PC-3 (cell line): ENCODE data around the gene SPG7. TPM values are rescaled to one million over a fixed set of nuclear protein-coding genes. Genes with fewer than 3 reads are reported as not detected.

Experiments
- ATAC-seq: fragments of 200-7000 bp; cut with Tn5 transposase; 2 replicates; pipeline ENCODE4 v1.9.1; 2020; ENCODE audit warnings: mild to moderate bottlenecking, moderate library complexity
- BruUV-seq: library from RNA; stranded (reverse); fragments of 400-500 nt; replicated peaks from 2 replicates; lab custom pipeline; 2021; lab: Mats Ljungman, UMichigan
- CTCF ChIA-PET: fragments of 300-600 bp; sonication (Branson Sonifier 250); formaldehyde crosslinking; loops from one replicate; lab custom pipeline; 2022; ENCODE audit warnings: antibody characterized with exemption; lab: Charles Lee
- POLR2A ChIA-PET: fragments of 300-600 bp; sonication (Branson Sonifier 250); formaldehyde crosslinking; loops from one replicate; lab custom pipeline; 2022; ENCODE audit warnings: antibody characterized with exemption; ENCODE audit not compliant: unreplicated experiment; lab: Charles Lee
- DNase-seq: peaks from one replicate; pipeline ENCODE4 v3.0.0-alpha.2; 2015
- H2AFZ ChIP-seq: fragments of 300-600 bp; sonication (generic); 2 replicates; pipeline ENCODE4 v1.6.0; 2016; ENCODE audit warnings: antibody characterized with exemption, low read length
- H3F3A ChIP-seq: fragments of 300-600 bp; sonication (generic); one replicate; pipeline ENCODE4 v1.6.0; 2017; ENCODE audit warnings: antibody characterized with exemption, low read length, control low read depth, mild to moderate bottlenecking; ENCODE audit not compliant: unreplicated experiment
- H3K27ac ChIP-seq: fragments of 300-600 bp; sonication (generic); 2 replicates; pipeline ENCODE4 v1.5.1; 2016; ENCODE audit warnings: mild to moderate bottlenecking, low read length
- H3K27me3 ChIP-seq: fragments of 300-600 bp; sonication (generic); 2 replicates; pipeline ENCODE4 v1.6.1; 2016; ENCODE audit warnings: low read length, mixed read lengths
- H3K36me3 ChIP-seq: fragments of 300-600 bp; sonication (generic); 2 replicates; pipeline ENCODE4 v1.6.1; 2016; ENCODE audit warnings: low read depth, mixed run types, low read length, mixed read lengths
- H3K4me1 ChIP-seq: fragments of 300-600 bp; sonication (generic); 2 replicates; pipeline ENCODE4 v1.5.1; 2016; ENCODE audit warnings: low read length; ENCODE audit not compliant: insufficient read depth
- H3K4me2 ChIP-seq: fragments of 300-600 bp; sonication (generic); 2 replicates; pipeline ENCODE4 v1.6.0; 2016; ENCODE audit warnings: low read length
- H3K4me3 ChIP-seq: fragments of 300-600 bp; sonication (generic); 2 replicates; pipeline ENCODE4 v1.5.1; 2016; ENCODE audit warnings: mild to moderate bottlenecking, low read length, mixed read lengths
- H3K79me2 ChIP-seq: fragments of 300-600 bp; sonication (generic); 2 replicates; pipeline ENCODE4 v1.6.1; 2017; ENCODE audit warnings: low read length, mixed read lengths
- H3K9ac ChIP-seq: fragments of 300-600 bp; sonication (generic); 2 replicates; pipeline ENCODE4 v1.6.0; 2016; ENCODE audit warnings: mild to moderate bottlenecking, low read length
- H3K9me2 ChIP-seq: fragments of 300-600 bp; sonication (generic); replicated peaks from 2 replicates; pipeline ENCODE4 v1.6.1; 2016; ENCODE audit warnings: mixed run types, low read length, mixed read lengths
- H3K9me3 ChIP-seq: fragments of 300-600 bp; sonication (generic); 2 replicates; pipeline ENCODE4 v1.6.1; 2016; ENCODE audit warnings: low read length, mixed read lengths
- H4K20me1 ChIP-seq: fragments of 300-600 bp; sonication (generic); 2 replicates; pipeline ENCODE4 v1.6.1; 2016; ENCODE audit warnings: low read length, mixed read lengths
- CTCF ChIP-seq: fragments of 300-600 bp; sonication (generic); conservative IDR thresholded peaks from 2 replicates; pipeline ENCODE4 v1.5.1; 2017; ENCODE audit warnings: antibody characterized with exemption, low read depth, mild to moderate bottlenecking, low read length
- EZH2 ChIP-seq: fragments of 300-600 bp; sonication (generic); IDR thresholded peaks from one replicate; pipeline ENCODE4 v1.6.1; 2017; ENCODE audit warnings: antibody characterized with exemption, mild to moderate bottlenecking, low read length; ENCODE audit not compliant: unreplicated experiment
- EZH2phosphoT487 ChIP-seq: fragments of 300-600 bp; sonication (generic); IDR thresholded peaks from 2 replicates; pipeline ENCODE4 v1.6.1; 2018; ENCODE audit warnings: mild to moderate bottlenecking, antibody characterized with exemption, low read length, borderline replicate concordance
- intact Hi-C: fragments of 100-400 bp; cut with micrococcal nuclease; formaldehyde crosslinking; loops from 2 replicates; pipeline ENCODE4 v1.9.0; 2023
- total RNA-seq: library from RNA; depleted of rRNA; stranded (reverse); fragments of >200 nt; gene quantifications from 2 replicates; pipeline ENCODE4 v1.2.3, GENCODE V29; 2014

SPG7 gene
- total RNA-seq, 1 experiment from 2014 or later: 106 TPM

- TF ChIP-seq CTCF: no peak
- Histone ChIP-seq H2AFZ (no peak overlapping the region), H3K27me3 (no peaks in the 10 kb centered on the region), H3K4me2 (peak overlapping the region; percentile 99), H3K9me2 (no peaks in the 10 kb centered on the region), H3F3A (peaks cover 19% of the 10 kb centered on the region), H3K4me1 (peaks cover 37% of the 10 kb centered on the region), H3K27ac (no peak overlapping the region), H3K36me3 (peaks cover 38% of the 10 kb centered on the region), H3K79me2 (peaks cover 41% of the 10 kb centered on the region), H3K4me3 (peak overlapping the region; percentile 99; the same call in 1 of the 2 replicates), H3K9me3 (no peaks in the 10 kb centered on the region), H3K9ac (no peak overlapping the region), H4K20me1 (peaks cover 41% of the 10 kb centered on the region)
- ATAC-seq (0 out of 2 replicates have a peak, but pooled peaks have one; percentile 0), DNase-seq (no peak)
- no TSS peak for BruUV-seq
- intact Hi-C loops: no loop called here
- ChIA-PET CTCF (no interaction called here), POLR2A (no interaction called here)
Measured at GRCh38 chr16:89564476-89565255, 56.5 kb downstream of the SPG7 start.

GRCh38 chr16:89565256-89565505, 57.0 kb downstream of the SPG7 start:
- Histone ChIP-seq H4K20me1 (peaks cover 41% of the 10 kb centered on the region), H3F3A (peaks cover 19% of the 10 kb centered on the region), H3K27me3 (no peaks in the 10 kb centered on the region), H3K4me1 (peaks cover 34% of the 10 kb centered on the region), H3K4me2 (peak overlapping the region; percentile 70), H3K27ac (peak overlapping the region; percentile 27), H3K4me3 (peak overlapping the region; percentile 9; the same call in 1 of the 2 replicates), H3K36me3 (peaks cover 38% of the 10 kb centered on the region), H3K9ac (no peak overlapping the region), H3K79me2 (peaks cover 37% of the 10 kb centered on the region), H3K9me3 (no peaks in the 10 kb centered on the region), H2AFZ (no peak overlapping the region), H3K9me2 (no peaks in the 10 kb centered on the region)
- ChIA-PET CTCF (no interaction called here), POLR2A (no interaction called here)
- intact Hi-C loops: no loop called here
- no peak for TF ChIP-seq EZH2phosphoT487
- no peak for TF ChIP-seq CTCF
- TF ChIP-seq EZH2: no peak
- DNase-seq (peak; percentile 47), ATAC-seq (peak; percentile 33)
- BruUV-seq: no TSS peak
